Activated CD8-positive, alpha-beta memory T cell treated with anti-CD3 and anti-CD28 coated beads, Interleukin-2, amount 50 U/mL, for 4 hours (primary cell): ENCODE measurements around the gene PCCB.
"Not testable (repeated sequence)": the region's sequence is repeated elsewhere in the genome, so short reads cannot be mapped to it uniquely, and the experiment has no call there.

ENCODE experiments used
- DNase-seq: peaks from one replicate; pipeline ENCODE4 v3.0.0-alpha.2; 2020

PCCB gene

DNA sequence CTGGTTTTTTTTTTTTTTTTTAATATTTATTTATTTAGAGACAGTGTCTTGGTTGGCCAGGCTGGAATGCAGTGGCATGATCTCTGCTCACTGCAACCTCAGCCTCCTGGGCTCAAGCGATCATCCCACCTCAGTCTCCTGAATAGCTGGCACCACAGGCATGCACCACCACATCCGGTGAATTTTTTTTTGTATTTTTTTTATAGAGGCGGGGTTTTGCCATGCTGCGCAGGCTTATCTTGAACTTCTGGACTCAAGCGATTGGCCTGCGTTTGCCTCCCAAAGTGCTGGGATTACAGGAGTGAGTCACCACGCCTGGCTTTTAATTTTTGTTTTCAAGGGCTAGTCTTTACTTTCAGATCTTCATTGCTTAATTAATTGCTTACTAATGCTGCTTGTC is 13.1 kb downstream of the PCCB start:
- no peak for DNase-seq

DNA sequence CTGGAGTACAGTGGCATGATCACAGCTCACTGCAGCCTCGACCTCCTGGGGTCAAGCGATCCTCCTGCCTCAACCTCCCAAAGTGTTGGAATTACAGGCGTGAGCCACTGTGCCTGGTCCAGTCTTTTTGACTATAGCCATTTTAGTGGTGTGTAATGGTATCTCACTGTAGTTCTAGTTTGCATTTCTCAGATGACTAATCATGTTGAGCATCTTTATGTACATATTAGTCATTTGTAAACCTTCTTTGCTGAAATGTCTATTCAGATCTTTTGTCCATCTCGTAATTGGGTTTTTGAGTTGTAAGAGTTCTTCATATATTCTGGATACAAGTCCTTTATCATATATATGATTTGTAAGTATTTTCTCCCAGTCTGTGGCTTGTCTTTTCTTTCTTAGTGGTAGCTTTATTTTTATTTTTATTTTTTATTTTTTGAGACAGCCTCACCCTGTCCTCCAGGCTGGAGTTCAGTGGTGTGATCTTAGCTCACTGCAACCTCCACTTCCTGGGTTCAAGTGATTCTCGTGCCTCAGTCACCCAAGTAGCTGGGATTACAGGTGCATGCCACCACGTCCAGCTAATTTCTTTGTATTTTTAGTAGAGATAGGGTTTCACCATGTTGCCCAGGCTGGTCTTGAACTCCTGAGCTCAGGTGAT is 16.5 kb downstream of the PCCB start:
- DNase-seq = not testable (repeated sequence)

DNA sequence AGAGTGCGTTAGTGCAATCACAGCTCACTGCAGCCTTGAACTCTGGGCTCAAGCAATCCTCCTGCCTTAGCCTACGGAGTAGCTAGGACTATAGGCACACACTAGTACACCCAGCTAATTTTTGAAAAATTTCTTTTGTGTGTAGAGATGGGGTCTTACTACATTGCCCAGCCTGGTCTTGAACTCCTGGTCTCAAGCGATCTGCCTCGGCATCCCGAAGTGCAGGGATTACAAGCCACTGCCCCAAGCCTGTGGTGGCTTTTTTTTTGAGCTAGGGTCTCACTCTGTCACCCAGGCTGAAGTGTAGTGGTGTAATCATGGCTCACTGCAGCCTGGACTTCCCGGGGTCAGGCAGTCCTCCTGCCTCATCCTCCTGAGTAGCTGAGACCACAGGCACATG is 17.1 kb downstream of the PCCB start:
- DNase-seq = no peak

DNA sequence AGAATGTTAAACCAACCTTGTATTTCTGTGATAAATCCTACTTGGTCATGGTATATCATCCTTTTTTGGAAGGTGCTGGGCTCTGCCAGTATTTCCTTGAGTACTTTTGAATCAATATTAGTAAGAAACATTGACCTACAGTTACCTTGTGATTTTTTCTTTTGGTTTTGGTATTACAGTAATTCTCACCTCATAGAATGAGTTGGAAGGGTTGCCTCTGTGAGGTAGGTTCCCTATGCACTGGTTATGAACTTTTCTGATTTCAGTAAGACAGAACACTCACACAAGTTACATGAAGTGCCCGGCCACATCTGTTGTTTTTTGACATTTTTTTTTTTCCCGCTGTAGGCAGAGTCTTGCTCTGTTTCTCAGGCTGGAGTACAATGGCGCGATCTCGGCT is 20.0 kb downstream of the PCCB start:
- DNase-seq = no peak

DNA sequence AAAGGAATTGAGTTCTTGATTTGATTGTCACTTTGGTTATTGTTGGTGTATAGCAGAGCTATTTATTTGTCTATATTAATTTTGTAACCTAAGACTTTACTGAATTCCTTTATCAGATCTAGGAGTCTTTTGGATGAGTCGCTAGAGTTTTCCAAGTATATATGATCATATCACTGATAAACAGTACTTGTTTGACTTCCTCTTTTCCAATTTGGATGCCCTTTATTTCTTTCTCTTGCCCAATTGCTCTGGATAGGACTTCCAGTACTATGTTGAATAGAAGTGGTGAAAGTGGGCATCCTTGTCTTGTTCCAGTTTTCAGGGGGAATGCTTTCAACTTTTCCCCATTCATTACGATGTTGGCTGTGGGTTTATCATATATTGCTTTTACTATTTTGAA is 21.5 kb downstream of the PCCB start:
- not testable (repeated sequence) for DNase-seq

DNA sequence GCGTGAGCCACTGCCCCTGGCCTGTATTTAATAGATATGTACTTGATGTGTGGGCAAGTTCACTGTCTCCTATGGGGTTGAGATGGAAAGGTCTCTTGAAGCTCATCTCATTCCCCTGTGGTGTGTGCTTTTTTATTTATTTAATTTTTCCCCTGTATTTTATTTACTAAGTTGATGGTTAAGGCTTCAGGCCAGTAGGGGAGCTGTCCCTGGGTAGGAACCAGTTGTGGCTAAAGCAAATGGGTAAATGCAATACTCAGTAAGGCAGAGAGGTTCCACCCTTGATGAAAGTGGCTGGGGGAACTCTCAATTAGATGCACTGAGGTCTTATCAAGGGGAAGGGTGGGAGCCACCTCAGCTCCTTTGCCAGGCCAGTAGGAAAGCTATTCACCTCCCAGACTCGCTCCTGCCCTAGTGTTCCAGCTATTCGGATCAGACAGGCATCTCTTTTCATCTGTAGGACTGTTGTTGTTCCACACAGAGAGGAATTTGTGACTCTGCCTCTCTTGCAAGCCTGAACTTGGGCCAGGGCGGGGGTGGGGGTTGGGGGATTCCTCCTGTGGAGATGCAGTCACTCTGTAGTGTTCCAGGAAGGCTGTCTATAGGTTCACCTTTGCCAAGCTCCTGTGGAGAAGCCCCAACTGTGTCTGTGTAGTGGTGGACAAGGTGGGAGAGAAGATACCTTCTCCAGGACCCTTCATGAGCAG is 26.1 kb downstream of the PCCB start:
- DNase-seq = no peak

DNA sequence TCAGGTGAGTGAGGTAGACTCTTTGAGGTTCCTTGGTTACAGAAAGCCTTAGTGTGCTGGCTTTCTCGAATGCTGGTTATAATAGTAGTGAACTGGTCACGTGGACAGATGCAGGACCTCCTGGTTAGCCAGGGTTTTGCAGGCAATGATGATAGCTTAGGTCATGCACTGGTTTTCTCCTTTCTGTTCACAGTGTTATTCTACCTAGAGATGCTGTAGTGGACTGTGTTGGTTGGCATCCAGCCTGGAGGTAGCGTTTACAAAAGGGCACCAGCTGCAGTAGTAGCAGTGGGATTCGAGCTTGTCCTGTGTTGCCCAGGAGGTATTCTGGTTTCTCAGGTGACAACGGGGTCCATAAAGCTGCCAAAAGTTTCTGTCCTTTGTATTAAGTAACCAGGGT is 27.0 kb downstream of the PCCB start:
- DNase-seq = no peak

DNA sequence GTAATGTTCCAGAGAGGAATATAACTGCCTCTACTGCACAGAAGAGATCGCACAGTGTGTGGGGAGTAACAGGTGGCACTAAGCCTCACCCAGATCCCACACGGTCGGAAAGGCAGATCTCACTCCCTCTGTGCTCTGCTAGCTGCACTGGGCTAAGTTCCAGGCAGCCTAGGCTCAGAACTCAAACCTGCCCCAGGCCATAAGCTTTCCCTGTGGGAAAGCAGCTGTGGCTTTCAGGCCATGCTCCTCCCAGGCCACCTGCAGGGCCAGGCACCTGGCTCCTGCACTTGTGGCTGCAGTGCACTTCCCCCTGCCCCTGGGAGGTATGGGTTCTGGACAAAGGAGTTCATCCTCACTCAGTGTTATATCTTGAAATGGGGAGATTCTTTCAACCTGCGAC is 27.5 kb downstream of the PCCB start:
- no peak for DNase-seq

DNA sequence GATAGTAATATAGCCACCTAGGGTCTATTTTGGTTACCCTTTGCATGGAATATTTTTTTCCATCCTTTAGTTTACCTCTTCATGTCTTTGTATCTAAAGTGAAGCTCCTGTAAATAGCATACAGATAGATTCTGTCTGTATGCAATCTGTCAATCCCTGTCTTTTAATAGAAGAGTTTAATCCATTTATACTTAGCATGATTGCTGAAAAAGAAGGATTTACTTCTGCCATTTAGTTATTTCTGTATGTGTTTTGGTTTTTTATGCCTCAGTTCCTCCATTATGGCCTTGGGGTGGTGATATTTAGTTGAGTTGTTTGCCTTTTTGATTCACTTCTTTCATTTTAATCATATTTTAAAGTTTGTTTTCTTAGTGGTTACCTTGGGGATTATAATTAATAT is 29.0 kb downstream of the PCCB start:
- DNase-seq = no peak

DNA sequence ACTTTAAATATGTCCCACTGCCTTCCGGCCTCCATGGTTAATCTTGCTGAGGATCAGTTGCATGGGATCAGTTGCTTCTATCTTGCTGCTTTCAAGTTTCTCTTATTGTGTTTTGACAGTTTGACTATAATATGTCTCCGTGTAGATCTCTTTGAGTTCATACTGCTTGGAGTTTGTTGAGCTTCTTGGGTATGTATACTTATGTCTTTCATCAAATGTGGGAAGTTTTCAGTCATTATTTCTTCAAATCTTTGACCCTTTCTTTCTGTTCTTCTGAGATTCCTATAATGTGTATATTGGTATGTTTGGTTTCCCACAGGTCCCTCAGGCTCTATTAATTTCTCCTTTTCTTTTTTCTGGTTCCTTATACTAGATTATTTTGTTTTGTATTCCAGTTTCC is 30.8 kb downstream of the PCCB start:
- no peak for DNase-seq

DNA sequence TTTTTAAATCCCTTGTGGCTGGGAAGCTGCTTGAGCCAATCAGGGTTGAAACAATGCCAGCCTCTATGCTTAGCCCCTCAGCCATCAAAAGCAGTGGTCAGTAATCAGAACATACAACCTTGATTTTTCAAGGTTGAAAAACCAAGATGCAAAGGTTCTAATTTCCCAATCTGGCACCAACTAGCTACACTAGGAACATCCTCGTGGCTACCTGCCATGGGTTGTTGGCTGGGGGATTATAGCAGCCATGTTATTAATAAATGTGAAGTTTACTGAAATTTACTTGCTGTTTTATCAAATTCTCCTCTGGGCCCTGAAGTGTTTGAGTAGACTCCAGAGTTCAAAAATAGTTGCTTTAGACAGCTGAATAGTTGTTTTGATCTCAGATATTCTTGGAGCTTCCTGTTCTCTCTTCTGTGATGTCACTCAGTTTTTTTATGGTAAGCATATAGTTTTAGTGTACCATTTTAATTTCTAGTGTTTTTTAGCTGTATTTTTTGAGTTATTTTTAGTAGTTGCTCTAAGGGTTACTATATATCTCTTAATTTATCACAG is 31.9 kb downstream of the PCCB start:
- no peak for DNase-seq

DNA sequence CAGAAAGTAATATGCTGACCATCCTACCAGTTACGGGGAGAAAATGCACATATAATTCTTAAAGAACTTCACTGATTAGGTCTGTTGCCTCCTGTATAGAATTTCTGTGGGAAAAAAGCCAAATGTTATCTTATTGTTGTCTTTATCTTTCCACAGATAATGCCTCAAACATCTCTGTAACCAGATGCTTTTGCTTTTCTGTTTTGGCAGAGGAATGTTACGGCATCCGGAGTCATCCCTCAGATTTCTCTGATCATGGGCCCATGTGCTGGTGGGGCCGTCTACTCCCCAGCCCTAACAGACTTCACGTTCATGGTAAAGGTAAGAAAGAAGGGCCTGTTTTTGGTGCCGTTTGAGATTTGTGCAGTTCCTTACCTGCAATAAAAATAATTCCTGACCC is 33.5 kb downstream of the PCCB start:
- DNase-seq = no peak

DNA sequence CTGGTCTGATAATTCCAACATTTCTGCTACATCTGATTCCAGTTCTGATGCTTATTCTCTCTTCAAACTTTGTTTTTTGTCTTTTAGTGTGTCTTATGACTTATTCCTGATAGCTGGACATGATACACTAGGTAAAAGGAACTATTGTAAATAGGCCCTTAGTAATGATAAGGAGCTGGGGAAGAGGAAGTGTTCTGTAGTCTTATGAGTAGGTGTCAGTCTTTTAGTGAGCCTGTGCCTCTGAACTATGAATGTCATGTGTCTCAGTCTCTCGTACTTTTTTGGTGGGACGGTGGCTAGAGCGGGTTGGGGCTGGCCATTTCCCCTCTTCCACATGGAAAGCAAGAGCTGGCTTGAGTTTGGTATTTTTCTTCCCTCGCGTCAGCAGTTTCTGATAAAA is 41.2 kb downstream of the PCCB start:
- no peak for DNase-seq

DNA sequence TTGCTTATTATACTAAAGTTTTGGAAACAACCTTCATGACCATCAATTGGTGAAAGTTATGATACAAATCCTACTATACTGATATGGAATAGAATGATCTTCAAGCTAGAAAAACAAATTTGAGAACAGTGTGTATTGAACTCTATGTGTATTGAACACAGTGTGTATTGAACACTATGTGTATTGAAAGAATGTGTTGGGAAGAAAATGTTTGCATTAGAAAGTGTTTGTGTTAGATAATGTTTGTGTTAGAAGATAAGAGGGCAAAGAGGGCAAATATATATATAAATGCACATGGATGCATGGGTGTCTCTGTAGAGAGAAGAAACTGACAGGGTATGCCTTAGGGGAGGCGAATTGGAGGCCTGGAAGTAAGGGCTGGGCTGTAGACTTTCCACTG is 42.4 kb downstream of the PCCB start:
- DNase-seq = no peak

DNA sequence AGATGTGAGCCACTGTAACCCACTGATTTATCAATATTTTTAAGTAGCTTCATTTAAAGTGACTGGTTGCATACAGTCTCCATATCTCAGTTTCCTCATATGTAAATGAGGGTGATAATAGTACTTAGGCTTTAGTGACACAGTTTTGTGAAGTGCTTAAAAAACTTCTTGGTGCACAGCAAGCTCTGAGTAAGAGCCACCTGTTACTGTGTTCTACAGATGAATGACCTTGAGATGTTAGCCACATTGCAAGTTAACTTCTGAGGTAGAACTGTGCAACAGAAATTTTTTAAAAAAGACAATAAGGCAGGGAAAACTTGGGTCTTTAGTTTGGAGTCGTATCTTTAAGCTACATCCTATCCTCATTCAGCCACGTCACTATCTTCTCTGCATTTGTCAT is 43.1 kb downstream of the PCCB start:
- no peak for DNase-seq

DNA sequence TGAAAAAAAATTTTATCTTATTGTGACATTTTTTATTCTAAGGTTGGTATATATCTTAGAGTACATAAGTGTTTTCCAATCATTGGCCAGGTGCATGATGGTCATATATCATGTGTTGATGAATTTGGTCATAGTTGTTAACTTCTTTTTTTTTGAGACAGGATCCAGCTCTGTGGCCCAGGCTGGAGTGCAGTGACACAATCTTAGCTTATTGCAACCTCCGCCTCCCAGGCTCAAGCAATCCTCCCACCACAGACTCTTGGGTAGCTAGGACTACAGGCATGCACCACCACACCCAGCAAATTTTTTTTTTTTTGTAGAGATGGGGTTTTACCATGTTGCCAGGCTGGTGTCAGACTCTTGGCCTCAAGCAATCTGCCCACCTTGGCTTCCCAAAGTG is 44.0 kb downstream of the PCCB start:
- DNase-seq = no peak

DNA sequence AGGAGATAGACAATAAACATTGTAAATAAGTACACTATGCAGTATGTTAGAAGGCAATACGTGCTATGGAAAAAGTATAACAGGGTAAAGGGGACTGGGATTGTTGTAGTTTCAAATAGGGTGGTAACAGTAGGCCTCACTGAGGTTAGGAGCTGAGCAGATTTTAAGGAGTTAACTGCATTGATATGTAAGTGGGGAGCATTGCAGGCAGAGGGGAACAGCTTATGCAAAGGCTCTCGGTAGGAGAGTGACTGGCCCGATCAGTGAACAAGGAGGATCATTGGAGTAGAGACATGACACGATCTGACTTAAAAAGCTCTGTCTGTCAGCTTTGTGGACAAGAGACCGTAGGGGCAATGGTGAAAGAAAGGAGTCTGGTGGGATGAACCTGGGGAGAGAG is 46.8 kb downstream of the PCCB start:
- no peak for DNase-seq

DNA sequence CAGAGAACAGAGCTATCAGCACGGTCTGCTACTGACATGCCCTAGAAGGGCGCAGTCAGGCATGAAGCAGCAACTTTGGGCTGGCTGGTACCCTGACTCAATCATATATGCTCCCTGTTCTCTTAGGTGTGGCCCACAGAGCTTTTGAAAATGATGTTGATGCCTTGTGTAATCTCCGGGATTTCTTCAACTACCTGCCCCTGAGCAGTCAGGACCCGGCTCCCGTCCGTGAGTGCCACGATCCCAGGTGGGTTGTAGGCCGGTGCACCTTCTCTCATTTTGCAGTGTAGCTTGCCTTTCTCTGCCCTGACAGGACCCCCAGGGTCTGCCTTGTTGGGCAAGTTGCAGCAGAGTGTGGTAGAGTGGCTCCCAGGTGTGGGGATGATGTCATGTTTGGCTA is 47.7 kb downstream of the PCCB start:
- no peak for DNase-seq

DNA sequence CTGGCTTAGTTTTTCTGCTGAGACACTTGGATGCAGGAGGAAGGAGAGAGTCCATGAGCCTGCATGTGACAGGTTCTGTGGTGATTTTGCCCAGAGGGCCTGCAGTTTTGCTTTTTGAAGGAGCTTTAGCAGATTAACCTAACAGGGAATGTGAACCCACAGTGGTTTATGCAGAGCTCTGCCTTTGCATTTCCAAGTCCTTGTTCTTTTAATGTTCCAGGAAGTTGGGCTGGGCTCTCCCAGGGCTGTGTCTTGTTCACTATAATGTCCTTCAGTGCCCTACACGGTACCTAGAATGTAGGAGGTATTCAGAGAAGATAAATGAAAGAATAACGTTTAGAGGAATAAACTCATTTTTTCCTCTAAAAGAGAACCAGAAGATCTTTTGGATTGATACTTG is 50.3 kb downstream of the PCCB start:
- no peak for DNase-seq

DNA sequence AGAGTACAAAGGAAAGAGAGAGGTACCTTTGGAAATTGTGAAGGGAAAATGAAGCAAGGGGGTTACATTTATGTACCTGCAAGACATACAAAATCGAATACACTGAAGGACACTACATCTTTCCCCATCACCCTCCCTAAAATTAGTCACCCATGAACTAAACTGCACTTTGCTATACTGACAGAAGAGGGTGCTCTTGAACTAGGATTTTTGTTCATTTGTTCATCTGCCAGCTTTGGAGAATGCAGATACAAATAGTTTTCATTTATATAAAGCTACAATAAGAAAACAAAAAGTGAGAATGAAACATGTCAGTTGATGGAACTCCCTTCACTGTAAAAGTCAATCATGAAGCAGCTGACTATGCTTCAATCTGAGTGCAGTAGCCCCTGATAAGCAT is 55.7 kb downstream of the PCCB start:
- no peak for DNase-seq

DNA sequence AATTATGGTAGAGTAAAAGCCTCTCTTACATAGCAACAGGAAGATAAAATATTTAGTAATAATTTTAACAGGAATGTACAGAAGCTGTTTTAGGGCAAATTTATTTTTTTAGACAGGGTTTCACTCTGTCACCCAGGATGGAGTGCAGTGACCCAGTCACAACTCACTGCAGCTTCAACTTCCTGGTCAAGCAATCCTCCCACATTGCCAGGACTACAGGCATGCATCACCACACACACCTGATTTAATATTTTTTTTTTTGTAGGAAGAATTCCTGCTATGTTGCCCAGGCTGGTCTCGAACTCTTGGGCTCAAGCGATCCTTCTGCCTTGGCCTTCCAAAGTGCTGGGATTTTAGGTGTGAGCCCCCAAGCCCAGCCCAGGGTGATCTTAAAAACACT is 61.1 kb downstream of the PCCB start:
- no peak for DNase-seq

DNA sequence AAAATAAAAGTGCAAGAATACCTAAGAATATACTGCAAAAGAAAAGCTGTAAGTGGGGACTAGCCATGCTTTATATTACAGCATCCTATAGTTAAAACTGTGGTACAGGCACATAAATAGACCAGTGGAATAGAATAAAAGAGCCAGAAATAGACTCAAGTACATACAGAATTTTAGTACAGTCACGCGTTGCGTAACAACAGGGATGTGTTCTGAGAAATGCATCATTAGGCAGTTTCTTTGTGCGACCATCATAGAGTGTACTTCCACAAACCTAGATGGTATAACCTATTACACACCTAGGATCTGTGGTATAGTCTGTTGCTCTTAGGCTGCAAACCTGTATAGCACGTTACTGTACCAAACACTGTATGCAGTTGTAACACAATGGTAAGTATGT is 61.8 kb downstream of the PCCB start:
- no peak for DNase-seq

DNA sequence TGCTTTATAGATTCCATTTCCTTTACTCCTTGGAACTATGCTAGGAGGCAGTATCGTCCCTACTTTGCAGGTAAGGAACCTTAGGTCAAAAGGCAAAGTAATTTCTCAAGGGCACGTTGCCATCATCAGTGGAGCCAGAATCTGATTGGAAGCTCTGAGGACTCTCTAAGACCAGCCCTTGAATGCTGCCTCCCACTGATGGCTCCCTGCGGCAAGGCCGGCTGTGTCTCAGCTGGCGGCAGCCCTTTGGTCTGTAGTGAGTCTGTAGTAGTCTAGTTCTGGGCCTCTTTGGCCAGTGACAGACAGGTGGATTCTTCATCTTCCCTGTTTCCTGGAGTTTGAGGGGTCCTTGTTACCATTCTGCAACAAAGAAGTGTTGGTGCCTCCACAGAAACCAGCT is 76.2 kb downstream of the PCCB start:
- no peak for DNase-seq

DNA sequence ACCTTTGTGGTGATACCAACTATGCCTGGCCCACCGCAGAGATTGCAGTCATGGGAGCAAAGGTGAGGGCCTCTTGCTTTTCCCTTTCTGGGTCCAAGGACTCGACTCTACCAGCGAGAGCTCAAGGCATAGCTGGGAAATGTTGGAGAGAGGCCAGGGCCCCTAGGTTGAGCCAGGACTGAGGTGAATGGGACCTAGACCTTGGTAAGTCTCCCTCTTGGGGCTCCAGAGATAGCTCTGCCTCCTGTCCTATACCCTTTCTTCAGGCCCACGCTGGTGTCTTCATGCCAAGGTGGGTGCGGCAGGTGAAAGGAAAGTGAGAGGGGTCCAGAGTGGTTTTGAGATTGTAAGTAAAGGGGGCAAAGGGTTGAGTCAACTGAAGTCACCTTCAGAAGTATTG is 77.5 kb downstream of the PCCB start:
- no peak for DNase-seq

DNA sequence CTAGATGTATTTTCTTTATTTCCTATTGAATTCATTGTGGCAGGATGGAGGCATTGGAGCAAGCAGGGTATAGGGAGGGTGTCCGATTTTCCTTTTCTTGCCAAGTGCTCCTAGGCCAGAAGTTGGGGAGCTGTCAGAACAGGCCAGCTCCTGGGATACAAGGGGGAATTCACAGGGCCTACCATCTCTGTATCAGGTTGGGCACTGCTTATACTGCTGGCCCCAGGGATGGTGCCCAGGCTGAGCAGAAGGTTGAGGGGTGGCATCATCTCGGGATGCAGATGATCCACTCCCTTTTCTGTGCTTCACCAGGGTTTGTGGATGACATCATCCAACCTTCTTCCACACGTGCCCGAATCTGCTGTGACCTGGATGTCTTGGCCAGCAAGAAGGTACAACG is 79.5 kb downstream of the PCCB start:
- no peak for DNase-seq
